GM18508 (cell line): ENCODE data around the gene SND1.

Experiments used
- ATAC-seq: cut with Tn5 transposase; IDR thresholded peaks from one replicate; pipeline ENCODE4 v1.9.1; 2021; ENCODE audit warnings: moderate number of reproducible peaks; ENCODE audit not compliant: insufficient read depth, unreplicated experiment

The SND1 gene

DNA sequence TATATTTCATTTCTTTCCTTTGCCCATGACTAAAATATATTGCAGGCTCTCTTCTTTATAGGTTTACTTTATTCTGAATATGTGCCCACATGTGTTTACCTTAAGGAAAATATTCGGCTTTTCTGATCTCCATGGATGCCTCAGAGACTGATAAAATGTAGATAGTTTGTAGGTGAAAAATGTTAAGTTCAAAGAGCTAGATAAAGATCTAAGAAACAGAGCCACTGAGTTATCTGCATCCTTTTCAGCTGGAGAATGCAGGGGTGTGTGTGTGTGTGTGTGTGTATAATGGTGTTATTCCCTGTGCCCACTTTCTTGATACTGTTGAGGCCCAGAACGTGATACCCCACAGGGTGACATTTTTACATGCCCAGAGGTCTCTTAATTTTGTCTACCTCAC, 228.5 kb downstream of the SND1 start:
- ATAC-seq, result no peak

DNA sequence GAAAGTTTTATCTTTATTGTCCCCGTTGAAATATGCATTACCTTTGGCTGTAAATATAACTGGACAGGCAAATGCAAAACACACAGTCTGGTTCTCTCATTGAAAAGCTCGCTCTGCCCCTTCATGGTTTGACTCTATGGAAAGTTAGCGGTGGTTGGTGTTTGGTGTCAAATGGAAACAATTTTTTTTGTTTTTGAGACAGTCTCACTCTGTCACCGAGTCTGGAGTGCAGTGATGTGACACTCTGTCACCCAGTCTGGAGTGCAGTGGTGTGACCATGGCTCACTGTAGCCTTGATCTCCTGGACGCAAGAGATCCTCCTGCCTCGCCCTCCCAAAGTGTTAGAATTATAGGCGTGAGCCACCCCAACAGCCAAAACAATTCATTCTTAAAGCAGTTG, 229.6 kb downstream of the SND1 start:
- ATAC-seq, result no peak

DNA sequence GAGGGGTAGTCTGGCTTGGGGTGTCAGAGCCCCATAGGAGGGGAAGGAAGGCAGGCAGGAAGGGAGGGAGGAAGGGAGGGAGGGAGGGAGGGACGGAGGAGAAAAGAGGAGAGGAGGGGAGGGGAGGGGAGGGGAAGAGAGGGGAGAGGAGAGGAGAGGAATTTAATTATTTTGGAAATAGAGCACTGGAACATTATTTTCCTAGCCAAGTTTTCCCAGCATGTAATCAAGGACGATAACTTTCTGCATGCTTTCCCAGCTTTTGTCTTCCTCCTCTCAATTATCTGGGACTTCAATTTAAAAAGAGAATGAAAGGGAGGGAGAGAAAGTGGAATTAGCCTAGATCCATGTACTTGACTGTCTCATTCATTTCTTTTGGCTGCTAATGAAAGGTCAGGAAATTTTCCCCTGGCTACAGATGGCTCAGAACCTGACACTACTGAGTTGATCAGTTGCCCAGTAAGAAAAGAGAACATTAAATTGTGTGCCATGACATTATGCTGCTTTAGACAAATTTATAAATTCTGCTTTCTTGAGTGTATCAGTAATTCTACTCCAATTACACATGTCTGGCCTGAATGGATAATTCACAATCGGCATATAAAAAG, 230.4 kb downstream of the SND1 start:
- ATAC-seq, result no peak

DNA sequence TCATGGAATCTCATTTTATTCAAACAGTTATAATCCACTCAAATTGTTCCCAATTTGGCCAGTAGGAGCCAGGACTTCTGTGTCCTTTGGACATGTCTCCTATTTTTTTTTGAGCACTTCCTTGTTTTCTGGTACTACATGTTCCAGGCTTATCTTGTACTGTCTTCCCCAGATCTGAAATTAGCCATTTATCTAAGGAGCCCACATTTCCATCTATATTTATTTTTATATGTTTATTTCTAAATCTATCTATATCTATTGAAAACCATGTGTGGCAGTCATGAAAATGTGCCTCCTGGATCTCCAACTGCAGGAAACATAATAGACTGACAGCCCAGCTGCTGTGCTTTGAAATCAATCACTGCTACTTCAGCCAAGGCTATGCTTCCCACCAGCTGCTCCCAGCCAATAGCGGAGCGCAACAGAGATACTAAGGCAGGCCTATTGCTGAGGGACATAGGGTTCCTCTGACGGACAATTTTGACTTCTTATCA, 232.1 kb downstream of the SND1 start:
- ATAC-seq, result no peak

DNA sequence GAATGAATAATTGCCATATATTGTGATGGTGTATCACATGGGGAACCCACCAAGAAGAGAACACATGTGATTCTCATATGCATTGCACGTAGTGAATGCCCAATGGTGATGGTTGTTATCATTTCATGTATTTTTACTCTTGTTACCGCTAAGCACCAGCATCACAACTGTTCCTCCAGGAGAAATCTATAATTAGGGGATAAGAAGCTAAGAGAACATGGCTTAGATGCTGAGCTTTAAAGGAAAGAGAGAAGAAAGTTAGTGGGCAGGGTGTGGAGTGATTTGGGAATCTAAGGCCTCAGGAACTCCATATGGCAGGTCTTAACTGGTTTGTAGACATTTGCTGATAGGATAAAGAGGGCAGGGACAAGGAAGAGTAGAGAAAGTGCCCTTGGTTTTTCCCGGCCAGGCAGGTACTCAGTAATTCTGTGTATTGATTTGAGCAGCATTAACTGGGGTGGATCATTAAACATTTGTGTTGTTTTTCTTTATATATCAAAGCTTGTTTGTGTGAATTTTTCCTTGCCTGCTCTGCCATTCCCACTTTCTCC, 233.3 kb downstream of the SND1 start:
- no peak for ATAC-seq

DNA sequence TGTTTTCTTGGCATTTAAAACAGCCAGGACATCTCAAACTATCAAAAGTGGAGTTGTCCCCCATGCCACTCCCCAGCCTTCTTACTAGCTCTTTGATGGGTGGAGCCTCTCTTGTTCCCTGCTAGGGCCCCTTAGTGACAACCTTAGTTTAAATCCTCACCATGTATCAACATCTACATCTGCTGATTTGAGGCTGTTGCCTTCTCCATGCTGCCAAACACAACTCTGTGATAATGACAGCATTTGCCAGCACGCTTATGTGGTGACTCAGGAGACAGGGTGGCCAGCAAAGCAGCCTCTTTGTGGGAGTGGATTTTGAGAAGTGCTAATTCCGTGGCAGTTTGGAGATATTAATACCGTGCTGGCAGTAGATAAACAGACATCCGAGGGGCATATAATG, 233.8 kb downstream of the SND1 start:
- no peak for ATAC-seq

DNA sequence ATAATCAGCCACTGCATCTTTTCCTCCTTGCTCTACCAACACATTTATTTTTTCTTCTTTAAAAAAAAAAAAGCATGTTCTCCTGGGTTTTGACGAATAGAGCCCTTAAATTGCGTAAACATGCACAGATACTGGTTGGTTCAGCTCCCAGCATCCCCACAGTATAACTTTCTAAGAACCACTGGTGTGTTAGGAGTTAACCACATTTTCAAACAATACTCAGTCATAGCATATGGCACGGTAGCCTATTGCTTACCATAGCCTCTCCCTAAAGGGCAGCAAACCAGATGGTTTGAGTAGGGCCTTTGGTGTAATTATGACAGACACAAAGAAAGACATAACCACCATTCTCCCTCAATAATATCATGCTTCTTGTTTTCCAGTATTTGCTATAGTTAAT, 234.3 kb downstream of the SND1 start:
- no peak for ATAC-seq

DNA sequence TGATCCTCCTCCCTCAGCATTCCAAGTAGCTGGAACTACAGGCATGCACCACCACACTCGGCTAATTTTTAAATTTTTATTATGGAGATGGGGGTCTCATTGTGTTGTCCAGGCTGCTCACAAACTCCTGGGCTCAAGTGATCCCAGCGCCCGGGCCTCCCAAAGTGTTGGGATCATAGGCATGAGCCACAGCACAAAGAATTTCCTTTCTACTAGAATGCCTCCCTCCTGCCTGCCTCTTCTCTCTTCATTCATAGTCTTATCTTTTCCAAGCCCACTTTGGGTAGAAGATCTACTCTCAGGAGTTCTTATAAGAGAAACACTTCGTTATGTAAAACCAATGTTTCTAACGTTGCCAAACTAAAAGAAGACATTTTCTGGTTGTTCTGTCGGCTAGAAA, 235.1 kb downstream of the SND1 start:
- ATAC-seq, result no peak

DNA sequence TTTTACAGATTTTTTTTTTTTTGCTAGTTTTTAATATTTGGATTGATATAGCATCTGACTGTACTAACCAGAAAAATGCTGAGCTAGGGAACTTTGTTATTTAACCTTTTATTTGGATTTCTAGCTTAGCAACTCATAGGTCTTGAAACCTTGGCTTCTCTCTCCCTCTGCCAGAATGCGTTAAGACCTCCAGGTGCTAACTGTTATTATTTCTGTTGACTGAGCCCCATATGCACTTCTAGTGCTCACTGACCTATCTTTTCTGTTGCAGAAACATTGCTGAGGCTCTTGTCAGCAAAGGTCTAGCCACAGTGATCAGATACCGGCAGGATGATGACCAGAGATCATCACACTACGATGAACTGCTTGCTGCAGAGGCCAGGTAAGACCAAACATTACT, 235.6 kb downstream of the SND1 start:
- ATAC-seq, result no peak

DNA sequence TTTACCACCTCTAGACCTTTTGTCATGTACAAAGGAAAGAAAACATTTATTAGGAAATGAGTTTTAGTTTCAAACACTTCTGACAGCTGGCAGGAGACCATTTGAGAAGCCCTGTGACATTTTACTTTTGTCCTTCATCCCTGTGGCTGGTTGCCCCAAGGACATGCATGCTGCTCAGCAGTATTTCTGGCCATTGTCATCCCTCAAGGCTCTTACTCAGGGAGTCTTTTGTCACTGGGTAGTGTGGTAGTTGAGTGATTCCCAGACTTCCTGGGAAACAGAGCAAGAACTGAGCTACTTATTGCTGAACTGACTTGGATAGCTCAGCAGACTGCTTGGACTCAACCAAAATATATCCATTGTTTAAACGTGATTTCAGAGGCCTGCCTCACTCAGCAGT, 236.4 kb downstream of the SND1 start:
- ATAC-seq, result no peak

DNA sequence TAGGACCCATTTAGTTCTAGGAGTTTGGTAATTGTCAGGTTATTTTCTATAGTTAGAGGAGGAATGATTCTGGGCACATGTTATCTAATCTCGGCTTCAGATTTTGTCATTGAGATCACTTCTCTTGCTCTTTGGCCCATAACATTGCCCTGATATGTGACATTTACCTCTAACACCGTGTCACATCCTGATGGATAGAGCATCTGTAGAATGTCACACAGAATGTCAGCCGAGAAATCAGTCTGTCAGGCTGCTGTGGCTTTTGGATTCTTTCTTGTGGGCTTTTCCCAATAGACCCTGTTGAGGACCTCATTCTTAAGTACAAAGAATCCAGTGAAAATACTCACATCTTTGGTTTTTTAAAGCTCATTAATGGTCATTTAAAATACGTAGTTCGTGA, 236.8 kb downstream of the SND1 start:
- ATAC-seq, result no peak

DNA sequence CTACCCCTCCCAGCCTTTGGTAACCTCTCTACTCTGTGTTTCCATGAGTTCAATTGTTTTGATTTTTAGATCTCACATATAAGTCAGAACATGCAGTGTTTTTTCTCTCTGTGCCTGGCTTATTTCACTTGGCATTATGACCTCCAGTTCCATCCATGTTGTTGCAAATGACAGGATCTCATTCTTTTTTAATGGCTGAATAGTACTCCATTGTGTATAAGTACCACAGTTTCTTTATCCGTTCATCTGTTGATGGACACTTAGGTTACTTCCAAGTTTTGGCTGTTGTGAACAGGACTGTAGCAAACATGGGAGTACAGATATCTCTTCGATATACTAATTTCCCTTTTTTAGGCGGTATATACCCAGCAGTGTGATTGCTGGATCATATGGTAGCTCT, 237.7 kb downstream of the SND1 start:
- no peak for ATAC-seq

DNA sequence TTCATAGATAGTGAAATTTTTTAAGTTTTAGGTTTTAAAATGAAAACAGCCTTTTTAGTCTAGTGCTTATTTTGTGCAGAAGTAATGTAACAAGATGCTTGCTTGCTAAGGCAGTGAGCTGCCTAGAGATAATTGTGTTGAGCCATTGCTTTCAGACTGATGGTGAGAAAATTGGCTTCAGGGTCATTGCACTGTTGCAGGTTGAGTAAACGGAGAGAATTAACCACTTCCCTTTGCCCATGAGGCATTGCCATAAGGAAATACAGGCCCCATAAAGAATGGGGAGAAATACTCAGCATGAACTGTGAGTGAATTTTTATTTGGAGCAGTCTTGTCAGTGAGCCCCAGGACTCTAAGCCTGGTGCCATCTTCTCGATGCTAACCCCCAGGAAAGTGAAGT, 238.7 kb downstream of the SND1 start:
- ATAC-seq, result no peak

DNA sequence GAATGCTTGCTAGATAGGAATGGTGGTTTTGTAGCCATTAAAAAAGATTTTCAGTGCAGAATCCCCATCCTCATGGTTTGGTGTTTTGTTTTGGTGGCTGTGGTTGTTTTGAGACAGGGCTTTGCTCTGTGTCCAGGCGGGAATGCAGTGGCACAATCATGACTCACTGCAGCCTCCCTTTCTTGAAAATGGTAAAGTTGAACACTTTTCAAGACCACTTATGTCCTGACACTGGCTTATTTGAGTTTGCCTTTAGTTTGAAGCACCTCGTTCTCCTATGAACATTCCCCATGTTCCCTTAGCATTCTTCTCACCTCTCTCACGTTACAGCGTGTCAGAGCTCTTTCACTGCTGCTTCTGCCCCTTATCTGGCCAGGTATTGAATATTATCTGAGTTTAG, 239.2 kb downstream of the SND1 start:
- no peak for ATAC-seq

DNA sequence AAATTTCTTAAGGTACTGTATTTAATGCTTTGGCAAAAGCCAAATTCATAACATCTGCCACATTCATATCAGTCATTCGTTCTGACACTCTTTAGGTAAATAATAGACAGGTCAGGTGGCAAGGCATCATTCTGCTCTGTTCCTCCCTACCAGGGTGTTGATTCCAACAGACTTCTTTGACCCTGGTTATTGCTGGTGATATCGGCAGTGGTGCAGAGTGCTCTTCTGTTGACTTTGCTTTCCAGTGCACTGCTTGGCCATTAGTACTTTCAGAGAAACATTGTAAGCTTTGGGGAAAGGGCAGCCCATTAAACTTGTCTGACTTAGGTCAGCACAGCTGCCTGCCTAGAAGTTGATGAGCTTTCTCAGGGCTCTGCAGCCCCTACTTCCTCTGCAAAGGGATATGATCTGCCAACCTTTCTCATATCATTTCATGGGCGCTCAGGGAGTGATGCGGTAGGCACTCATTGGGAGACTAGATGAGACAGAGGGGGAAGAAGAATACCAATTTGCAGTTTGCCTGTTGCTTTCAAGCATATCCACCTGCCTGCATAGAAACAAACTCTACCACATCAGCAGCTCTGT, 240.0 kb downstream of the SND1 start:
- no peak for ATAC-seq

DNA sequence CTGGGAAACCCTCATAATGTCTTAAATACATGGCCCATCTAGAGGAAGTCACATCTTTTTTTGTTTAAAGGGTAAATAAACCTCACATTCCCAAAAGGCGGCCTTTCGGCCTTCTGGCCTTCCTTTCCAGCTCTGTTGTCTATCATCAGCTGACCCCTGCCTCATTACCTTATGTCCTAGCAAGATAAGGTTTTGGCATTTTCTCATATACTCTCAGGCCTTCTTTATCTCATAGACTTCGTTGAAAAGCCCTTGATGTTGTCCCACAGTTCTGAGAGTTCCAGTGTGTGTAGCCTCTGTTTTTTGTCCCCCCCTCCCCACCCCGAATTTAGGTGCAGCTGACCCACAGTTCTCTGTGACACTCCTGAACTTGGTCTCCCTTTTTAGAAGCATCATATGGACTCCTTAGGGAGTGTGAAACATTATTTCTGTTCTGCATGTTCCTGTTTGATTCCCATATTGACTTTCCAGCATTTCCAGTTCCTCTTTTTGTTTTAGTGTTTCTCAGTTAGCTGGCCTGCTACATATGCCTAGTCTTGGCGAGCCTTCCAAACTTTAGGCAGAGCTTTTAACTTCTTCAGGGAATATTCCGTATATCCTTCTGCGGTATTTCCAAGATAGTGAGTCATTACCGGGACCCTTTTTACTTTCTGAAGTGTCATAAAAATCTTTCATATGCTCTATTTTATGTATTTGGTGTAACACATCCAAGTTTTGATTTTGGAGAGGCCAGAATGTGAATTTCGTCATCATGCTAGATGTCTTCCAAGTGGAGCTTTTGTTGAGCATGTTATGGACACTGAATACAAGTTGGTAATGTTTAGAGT, 240.7 kb downstream of the SND1 start:
- ATAC-seq, result no peak

DNA sequence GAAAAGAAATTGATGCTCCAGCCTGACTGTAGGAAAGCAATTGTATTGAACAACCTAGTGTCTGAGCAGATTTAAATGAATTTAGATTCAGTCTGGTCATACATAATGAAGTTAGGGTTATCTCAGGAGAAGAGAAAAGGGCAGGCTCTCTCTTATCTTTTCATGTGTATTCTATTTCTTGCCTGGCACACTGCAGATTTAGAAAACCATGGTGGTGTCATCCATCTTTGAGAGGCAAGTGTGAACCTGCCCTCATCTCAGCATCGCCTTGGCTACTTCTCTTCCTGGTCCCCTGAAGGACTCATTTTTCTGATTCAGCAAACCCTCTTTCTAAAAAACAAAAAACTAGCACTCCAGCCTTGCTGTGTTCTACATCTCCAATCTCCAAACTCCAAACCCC, 241.6 kb downstream of the SND1 start:
- no peak for ATAC-seq

DNA sequence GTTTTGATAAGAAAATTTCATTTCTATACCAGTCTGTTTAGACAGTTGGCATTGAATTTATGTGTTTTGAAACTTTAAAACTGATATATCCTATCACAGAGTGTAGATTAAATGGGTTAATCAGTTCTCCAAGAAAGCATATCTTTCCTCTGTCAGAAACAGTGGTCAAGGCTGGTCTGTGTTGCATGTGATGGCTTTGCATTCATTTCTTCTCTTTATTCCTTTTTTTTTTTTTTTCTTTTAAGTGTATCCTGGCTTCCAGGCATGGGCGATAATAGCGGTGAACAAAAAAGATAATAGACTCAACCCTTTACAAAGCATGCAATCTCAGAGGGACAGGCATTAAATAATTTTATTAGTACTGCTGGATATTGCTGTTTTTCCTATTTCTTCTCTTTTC, 242.6 kb downstream of the SND1 start:
- ATAC-seq, result no peak

DNA sequence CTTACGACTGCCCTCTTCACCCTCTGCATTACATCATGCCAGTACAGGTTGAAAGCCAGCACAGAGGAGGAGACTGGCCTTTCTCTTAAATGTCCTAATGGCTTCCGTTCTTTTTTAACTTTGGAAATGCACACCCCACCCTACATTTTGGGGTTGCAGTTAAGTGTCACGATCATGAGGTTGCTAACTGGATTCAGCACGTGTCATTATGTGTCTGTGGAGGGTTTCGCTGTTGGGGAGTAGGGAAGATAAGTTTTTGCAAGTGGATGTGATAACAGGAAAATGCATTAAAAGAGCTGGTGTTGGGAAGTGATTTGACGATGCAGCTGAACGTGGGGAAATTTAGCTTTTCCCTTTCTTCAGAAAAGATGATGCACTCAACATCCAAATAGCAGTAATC, 243.4 kb downstream of the SND1 start:
- ATAC-seq, result no peak

DNA sequence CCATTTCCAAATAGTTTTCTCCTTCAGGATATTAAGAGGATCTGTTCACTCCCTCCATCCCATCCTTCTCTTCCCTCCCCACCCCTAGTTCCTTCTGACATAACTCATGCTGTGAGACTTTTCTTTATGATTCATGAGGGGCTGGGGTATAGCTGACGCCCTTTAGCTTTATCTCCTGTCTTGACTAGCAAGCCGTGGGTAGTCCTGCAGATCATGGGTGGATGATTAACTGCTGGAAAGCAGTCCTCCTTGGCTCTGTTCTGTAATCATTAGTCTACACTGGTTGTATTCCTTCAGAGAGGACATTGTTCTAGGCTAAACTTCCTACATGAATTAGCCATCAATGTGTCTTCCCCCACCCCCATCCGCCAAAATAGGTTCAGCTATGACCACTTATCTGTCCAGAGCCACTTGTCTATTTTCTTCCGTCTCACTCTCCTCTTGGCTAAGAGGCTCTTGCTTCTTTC, 243.9 kb downstream of the SND1 start:
- no peak for ATAC-seq

DNA sequence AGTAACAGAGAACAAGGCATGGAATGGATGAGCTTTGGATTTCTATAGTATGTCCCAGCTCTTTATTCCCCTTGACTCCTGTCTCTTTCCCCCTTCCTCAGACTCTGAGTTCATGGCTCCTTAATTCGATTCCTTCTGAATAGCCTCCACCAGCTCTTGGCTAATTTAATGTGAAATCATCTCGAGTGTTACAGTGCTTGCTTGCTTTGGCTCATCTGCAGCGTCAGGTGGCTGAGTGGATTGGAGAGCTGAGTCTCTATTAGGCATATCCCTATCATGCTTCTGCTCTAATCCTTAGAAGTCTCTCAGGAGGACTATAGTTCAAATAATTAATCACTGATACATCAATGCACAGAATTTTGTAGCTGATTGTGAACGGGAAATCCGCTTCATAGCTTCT, 244.7 kb downstream of the SND1 start:
- no peak for ATAC-seq
